Tibial nerve (tissue), 4 donors: ENCODE measurements around the gene C6orf47. TPM values are rescaled to one million over a fixed set of nuclear protein-coding genes. Genes with fewer than 3 reads are reported as not detected.

Experiments
- DNase-seq, 2 donors: peaks; one replicate each; pipeline ENCODE4 v3.0.0-alpha.2; 2019; ENCODE audit warnings: low spot score in 2 of 2
- H3K27ac ChIP-seq, 4 donors: fragments of 200-600 bp; sonication (generic) in 3 of 4; one replicate each; pipeline ENCODE4 v1.5.1; 2017 to 2019; ENCODE audit warnings: mild to moderate bottlenecking in 1 of 4
- H3K27me3 ChIP-seq, 2 donors: fragments of 200-600 bp; sonication (generic) in 1 of 2; one replicate each; pipeline versions ENCODE4 v1.5.1 to v1.6.0; 2017 to 2019
- H3K36me3 ChIP-seq, 3 donors: fragments of 200-600 bp; sonication (generic); one replicate each; pipeline ENCODE4 v1.5.1; 2018 to 2019
- H3K4me1 ChIP-seq, 4 donors: fragments of 200-600 bp; sonication (generic) in 3 of 4; one replicate each; pipeline ENCODE4 v1.5.1; 2017 to 2019
- H3K4me3 ChIP-seq, 4 donors: fragments of 200-600 bp; sonication (generic) in 3 of 4; one replicate each; pipeline ENCODE4 v1.5.1; 2017 to 2019; ENCODE audit warnings: mild to moderate bottlenecking in 1 of 4, moderate library complexity in 1 of 4
- H3K9me3 ChIP-seq, 4 donors: fragments of 200-600 bp; sonication (generic) in 3 of 4; one replicate each; pipeline ENCODE4 v1.5.1; 2017 to 2019
- EP300 ChIP-seq, 2 donors: sonication (generic); formaldehyde crosslinking; IDR thresholded peaks; one replicate each; pipeline ENCODE4 v1.6.1; 2017; ENCODE audit warnings: antibody characterized with exemption in 2 of 2, mild to moderate bottlenecking in 1 of 2
- POLR2A ChIP-seq, 2 donors: fragments of 450-650 bp; IDR thresholded peaks; one replicate each; pipeline ENCODE4 v1.6.1; 2017; ENCODE audit warnings: antibody characterized with exemption in 2 of 2, mild to moderate bottlenecking in 2 of 2, moderate library complexity in 2 of 2
- WGBS, 2 donors: methylation state at CpG; one replicate each; pipeline ENCODE4 v1.1.5; 2018; 5-methylcytosine and 5-hydroxymethylcytosine counted together
- total RNA-seq, 4 donors: library from RNA; depleted of rRNA; stranded (reverse); fragments of >200 nt; gene quantifications; one replicate each; pipeline ENCODE4 v1.1.0, GENCODE V29; 2016
- TF ChIP-seq, protein P1 (sequence below), 5 experiments: fragments of 200-600 bp in 3 of 5; fragments of 450-650 bp in 2 of 5; sonication (generic) in 3 of 5; IDR thresholded peaks; one replicate each; pipeline ENCODE4 v1.5.1; 2016 to 2019; ENCODE audit warnings: antibody characterized with exemption in 5 of 5, mild to moderate bottlenecking in 3 of 5, moderate library complexity in 2 of 5

C6orf47 gene
- total RNA-seq, 4 donors from 2014 or later: 13.8 to 23.3 (median 20.5) TPM

DNA sequence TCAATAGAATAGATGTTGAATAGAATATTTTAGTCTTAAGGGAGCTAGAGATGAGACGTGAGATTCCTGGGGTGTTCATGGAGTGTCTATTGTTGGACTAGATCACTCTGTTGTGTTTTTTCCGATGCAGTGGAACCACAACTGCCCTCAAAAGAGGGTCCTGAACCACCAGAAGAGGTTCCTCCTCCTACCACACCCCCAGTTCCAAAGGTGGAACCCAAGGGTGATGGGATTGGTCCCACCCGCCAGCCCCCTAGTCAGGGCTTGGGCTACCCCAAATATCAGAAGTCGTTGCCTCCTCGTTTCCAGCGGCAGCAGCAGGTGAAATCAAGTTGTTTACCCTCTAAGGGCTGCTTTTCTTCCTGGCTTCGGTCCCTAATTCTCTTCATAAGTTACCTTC lies 31.6 kb downstream of the C6orf47 start:
- TF ChIP-seq POLR2A (IDR thresholded peaks at IDR 0.05) (no peak), EP300 (IDR thresholded peaks at IDR 0.05) (no peak)
- TF ChIP-seq, protein P1, sequence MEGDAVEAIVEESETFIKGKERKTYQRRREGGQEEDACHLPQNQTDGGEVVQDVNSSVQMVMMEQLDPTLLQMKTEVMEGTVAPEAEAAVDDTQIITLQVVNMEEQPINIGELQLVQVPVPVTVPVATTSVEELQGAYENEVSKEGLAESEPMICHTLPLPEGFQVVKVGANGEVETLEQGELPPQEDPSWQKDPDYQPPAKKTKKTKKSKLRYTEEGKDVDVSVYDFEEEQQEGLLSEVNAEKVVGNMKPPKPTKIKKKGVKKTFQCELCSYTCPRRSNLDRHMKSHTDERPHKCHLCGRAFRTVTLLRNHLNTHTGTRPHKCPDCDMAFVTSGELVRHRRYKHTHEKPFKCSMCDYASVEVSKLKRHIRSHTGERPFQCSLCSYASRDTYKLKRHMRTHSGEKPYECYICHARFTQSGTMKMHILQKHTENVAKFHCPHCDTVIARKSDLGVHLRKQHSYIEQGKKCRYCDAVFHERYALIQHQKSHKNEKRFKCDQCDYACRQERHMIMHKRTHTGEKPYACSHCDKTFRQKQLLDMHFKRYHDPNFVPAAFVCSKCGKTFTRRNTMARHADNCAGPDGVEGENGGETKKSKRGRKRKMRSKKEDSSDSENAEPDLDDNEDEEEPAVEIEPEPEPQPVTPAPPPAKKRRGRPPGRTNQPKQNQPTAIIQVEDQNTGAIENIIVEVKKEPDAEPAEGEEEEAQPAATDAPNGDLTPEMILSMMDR (IDR thresholded peaks at IDR 0.05): no peak
- WGBS, 2 donors: 85 to 88% methylated on average over 7 of the region's 7 CpGs
- Histone ChIP-seq H3K4me3 (no peak overlapping the region), H3K27ac (no peak overlapping the region), H3K36me3 (peaks cover 5 to 100% (median 56%) of the 10 kb centered on the region in 3 donors), H3K27me3 (no peaks in the 10 kb centered on the region), H3K9me3 (no peaks in the 10 kb centered on the region), H3K4me1 (peaks cover 0 to 18% (median 0%) of the 10 kb centered on the region in 4 donors)
- no peak for DNase-seq

DNA sequence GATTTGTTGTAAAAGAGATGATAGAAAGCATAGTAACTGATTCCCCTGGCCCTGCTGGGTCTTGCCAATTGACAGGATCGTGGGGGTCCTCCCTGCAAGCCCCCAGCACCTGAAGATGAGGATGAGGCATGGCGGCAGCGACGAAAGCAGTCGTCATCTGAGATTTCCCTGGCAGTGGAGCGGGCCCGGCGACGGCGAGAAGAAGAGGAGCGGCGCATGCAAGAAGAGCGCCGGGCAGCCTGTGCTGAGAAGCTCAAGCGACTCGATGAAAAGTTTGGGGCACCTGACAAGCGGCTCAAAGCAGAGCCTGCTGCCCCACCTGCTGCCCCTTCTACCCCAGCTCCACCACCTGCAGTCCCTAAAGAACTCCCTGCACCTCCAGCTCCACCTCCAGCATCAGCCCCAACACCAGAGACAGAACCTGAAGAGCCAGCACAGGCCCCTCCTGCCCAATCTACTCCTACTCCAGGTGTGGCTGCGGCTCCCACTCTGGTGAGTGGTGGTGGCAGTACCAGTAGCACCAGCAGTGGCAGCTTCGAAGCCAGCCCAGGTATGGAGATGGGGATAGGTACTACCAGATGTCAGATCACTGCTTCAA lies 32.8 kb downstream of the C6orf47 start:
- WGBS, 2 donors: 96 to 98% methylated on average over 19 of the region's 19 CpGs
- H3K27ac ChIP-seq: no peak overlapping the region
- no peaks in the 10 kb centered on the region for H3K27me3 ChIP-seq
- H3K9me3 ChIP-seq: no peaks in the 10 kb centered on the region
- peaks cover 0 to 8% (median 0%) of the 10 kb centered on the region in 4 donors for H3K4me1 ChIP-seq
- no peak overlapping the region for H3K4me3 ChIP-seq
- TF ChIP-seq POLR2A (IDR thresholded peaks at IDR 0.05): no peak
- TF ChIP-seq EP300 (IDR thresholded peaks at IDR 0.05): no peak
- TF ChIP-seq, protein P1 (IDR thresholded peaks at IDR 0.05): no peak
- peaks cover 5 to 98% (median 50%) of the 10 kb centered on the region in 3 donors for H3K36me3 ChIP-seq
- DNase-seq: no peak

DNA sequence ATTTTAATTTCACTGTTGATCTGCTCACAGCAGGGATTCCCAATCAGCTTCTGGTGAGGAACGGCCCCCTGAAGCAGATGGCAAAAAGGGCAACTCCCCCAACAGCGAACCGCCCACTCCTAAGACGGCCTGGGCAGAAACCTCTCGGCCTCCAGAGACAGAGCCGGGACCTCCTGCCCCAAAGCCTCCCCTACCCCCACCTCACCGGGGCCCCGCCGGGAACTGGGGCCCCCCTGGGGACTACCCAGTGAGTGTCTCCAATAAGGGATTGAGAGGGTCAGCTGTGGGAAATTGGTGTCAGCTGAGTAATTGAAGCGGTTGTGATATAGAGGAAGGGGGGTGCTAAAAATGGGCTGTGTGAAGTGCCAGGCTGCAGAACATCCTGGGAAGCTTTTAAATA lies 33.6 kb downstream of the C6orf47 start:
- Histone ChIP-seq H3K27me3 (no peaks in the 10 kb centered on the region), H3K9me3 (no peaks in the 10 kb centered on the region), H3K27ac (no peak overlapping the region), H3K4me3 (no peak overlapping the region), H3K36me3 (peaks cover 5 to 90% (median 50%) of the 10 kb centered on the region in 3 donors), H3K4me1 (peaks cover 0 to 11% (median 6%) of the 10 kb centered on the region in 4 donors)
- DNase-seq: no peak
- 80 to 83% methylated on average over 10 of the region's 10 CpGs for WGBS, 2 donors
- TF ChIP-seq EP300 (IDR thresholded peaks at IDR 0.05) (no peak), POLR2A (IDR thresholded peaks at IDR 0.05) (no peak)
- TF ChIP-seq, protein P1 (IDR thresholded peaks at IDR 0.05): no peak

DNA sequence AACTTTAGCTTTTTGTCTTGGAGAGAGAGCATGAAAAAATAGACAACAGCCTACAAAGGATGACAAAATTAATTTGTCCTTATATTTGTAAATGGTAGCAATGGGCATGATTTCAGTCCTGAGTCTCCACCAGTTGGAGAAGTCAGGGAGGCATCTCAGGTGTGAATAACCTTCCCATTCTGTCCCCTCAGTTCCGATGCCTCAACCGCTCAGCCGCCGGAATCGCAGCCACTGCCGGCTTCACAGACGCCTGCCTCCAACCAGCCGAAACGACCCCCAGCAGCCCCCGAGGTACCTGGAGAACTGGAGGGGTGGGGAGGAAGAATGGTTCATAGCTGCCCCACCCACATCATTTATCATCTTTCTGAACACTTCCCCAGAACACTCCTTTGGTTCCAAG lies 36.5 kb downstream of the C6orf47 start:
- no peak for TF ChIP-seq EP300 (IDR thresholded peaks at IDR 0.05)
- no peak for TF ChIP-seq POLR2A (IDR thresholded peaks at IDR 0.05)
- TF ChIP-seq, protein P1 (IDR thresholded peaks at IDR 0.05): no peak
- Histone ChIP-seq H3K9me3 (no peaks in the 10 kb centered on the region), H3K27me3 (no peaks in the 10 kb centered on the region), H3K27ac (no peak overlapping the region), H3K4me1 (peaks cover 0 to 23% (median 15%) of the 10 kb centered on the region in 4 donors), H3K4me3 (no peak overlapping the region), H3K36me3 (peaks cover 5 to 61% (median 41%) of the 10 kb centered on the region in 3 donors)
- DNase-seq: no peak
- WGBS, 2 donors: 88 to 89% methylated on average over 10 of the region's 10 CpGs

DNA sequence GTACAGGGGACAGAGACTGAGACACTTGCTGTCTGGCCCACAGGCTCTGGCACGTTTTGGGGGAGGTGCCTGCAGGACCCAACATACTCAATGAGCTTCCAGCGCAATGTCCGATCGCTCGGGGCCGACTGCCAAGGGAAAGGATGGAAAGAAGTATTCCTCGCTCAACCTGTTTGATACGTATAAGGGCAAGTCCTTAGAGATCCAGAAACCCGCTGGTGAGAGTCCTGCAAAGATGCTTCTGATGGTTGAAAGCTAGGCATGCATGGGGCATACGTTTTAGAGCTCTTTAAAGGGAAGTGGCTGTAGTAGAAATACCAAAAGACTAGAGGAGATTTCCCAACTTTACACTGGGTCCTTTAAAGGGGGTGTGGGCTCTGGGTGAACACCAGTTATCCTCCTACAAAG lies 37.9 kb downstream of the C6orf47 start:
- H3K9me3 ChIP-seq: no peaks in the 10 kb centered on the region
- H3K27me3 ChIP-seq: no peaks in the 10 kb centered on the region
- H3K36me3 ChIP-seq: peaks cover 5 to 47% (median 28%) of the 10 kb centered on the region in 3 donors
- 52 to 53% methylated on average over 10 of the region's 10 CpGs for WGBS, 2 donors
- H3K4me1 ChIP-seq: peaks cover 0 to 23% (median 15%) of the 10 kb centered on the region in 4 donors
- DNase-seq: no peak
- H3K4me3 ChIP-seq: no peak overlapping the region
- TF ChIP-seq EP300 (IDR thresholded peaks at IDR 0.05): no peak
- TF ChIP-seq POLR2A (IDR thresholded peaks at IDR 0.05): no peak
- TF ChIP-seq, protein P1 (IDR thresholded peaks at IDR 0.05): no peak
- peak overlapping the region in 2 of 4 donors; percentile 97 to 98 for H3K27ac ChIP-seq
